B cell (primary cell): ENCODE data around the gene RAP2A. TPM values are rescaled to one million over a fixed set of nuclear protein-coding genes. Genes with fewer than 3 reads are reported as not detected.
A peak's percentile ranks its signal among the peaks of the same experiment; 100 is the strongest.

Experiments
- ATAC-seq: fragments of 200-7000 bp; cut with Tn5 transposase; one replicate; pipeline ENCODE4 v1.10.0; 2021; ENCODE audit warnings: low read depth, mild to moderate bottlenecking, moderate number of reproducible peaks, moderate library complexity
- CTCF ChIA-PET: fragments of 350-600 bp; sonication (Branson Sonifier 250); formaldehyde crosslinking; loops from one replicate; lab custom pipeline; 2021; ENCODE audit warnings: antibody characterized with exemption, inconsistent platforms; lab: Charles Lee
- POLR2A ChIA-PET: fragments of 350-600 bp; sonication (Branson Sonifier 250); formaldehyde crosslinking; loops from one replicate; lab custom pipeline; 2021; ENCODE audit warnings: antibody characterized with exemption; lab: Charles Lee
- DNase-seq: peaks from one replicate; pipeline ENCODE4 v3.0.0; 2013
- H2AFZ ChIP-seq: 2 replicates; pipeline ENCODE4 v1.6.1; 2012; ENCODE audit warnings: mild to moderate bottlenecking, low read depth, low read length; ENCODE audit not compliant: insufficient read depth, poor library complexity, severe bottlenecking
- H3K27ac ChIP-seq, 2 donors: 1 replicate in 1 of 2; 2 replicates in 1 of 2; pipeline ENCODE4 v1.5.1; 2012 to 2013; ENCODE audit warnings: low read length in 2 of 2, mild to moderate bottlenecking in 2 of 2, moderate library complexity in 1 of 2
- H3K27me3 ChIP-seq, 4 experiments: fragments of 200-600 bp in 1 of 4; sonication (generic) in 1 of 4; replicated peaks in 1 of 4; 1 replicate in 2 of 4; 2 replicates in 2 of 4; pipeline versions ENCODE4 v1.6.1 to v1.7.0; 2013 to 2016; ENCODE audit warnings: low read length in 3 of 4, mild to moderate bottlenecking in 2 of 4, mixed read lengths in 1 of 4, moderate library complexity in 1 of 4; ENCODE audit not compliant: insufficient read depth in 4 of 4, control insufficient read depth in 3 of 4; ENCODE audit errors: control extremely low read depth in 1 of 4
- H3K36me3 ChIP-seq, 2 experiments: replicated peaks in 1 of 2; 1 replicate in 1 of 2; 2 replicates in 1 of 2; pipeline versions ENCODE4 v1.6.1 to v1.7.1; 2013; ENCODE audit warnings: low read length in 1 of 2; ENCODE audit not compliant: insufficient read depth in 2 of 2, control insufficient read depth in 1 of 2; ENCODE audit errors: control extremely low read depth in 1 of 2, extremely low read depth in 1 of 2
- H3K4me1 ChIP-seq, 2 donors: fragments of 200-600 bp in 1 of 2; sonication (generic) in 1 of 2; 1 replicate in 1 of 2; 2 replicates in 1 of 2; pipeline versions ENCODE4 v1.5.1 to v1.6.1; 2013 to 2017; ENCODE audit warnings: low read length in 2 of 2; ENCODE audit not compliant: control insufficient read depth in 2 of 2, insufficient read depth in 2 of 2
- H3K4me2 ChIP-seq: replicated peaks from 2 replicates; pipeline ENCODE3; 2012; ENCODE audit warnings: mild to moderate bottlenecking, low read depth, low read length; ENCODE audit not compliant: poor library complexity, severe bottlenecking
- H3K4me3 ChIP-seq, 5 experiments: fragments of 200-600 bp in 1 of 5; sonication (generic) in 1 of 5; 1 replicate in 3 of 5; 2 replicates in 2 of 5; pipeline versions ENCODE4 v1.5.1 to v1.7.0; 2011 to 2016; ENCODE audit warnings: low read length in 4 of 5, mild to moderate bottlenecking in 4 of 5, low read depth in 2 of 5, control low read depth in 1 of 5, moderate library complexity in 1 of 5; ENCODE audit not compliant: insufficient read depth in 1 of 5; ENCODE audit errors: control extremely low read depth in 1 of 5, extremely low read depth in 1 of 5
- H3K79me2 ChIP-seq: fragments of 200-600 bp; sonication (generic); one replicate; pipeline ENCODE4 v1.6.0; 2016; ENCODE audit warnings: low read length; ENCODE audit not compliant: control insufficient read depth, insufficient read depth
- H3K9ac ChIP-seq: fragments of 200-600 bp; sonication (generic); 2 replicates; pipeline ENCODE4 v1.6.1; 2017; ENCODE audit warnings: mild to moderate bottlenecking, low read length, moderate library complexity
- H3K9me3 ChIP-seq, 3 donors: one replicate each; pipeline versions ENCODE4 v1.6.1 to v1.7.1; 2013; ENCODE audit warnings: low read length in 2 of 3; ENCODE audit not compliant: control insufficient read depth in 2 of 3, insufficient read depth in 1 of 3; ENCODE audit errors: control extremely low read depth in 1 of 3
- H4K20me1 ChIP-seq: 2 replicates; pipeline ENCODE4 v1.6.0; 2012; ENCODE audit warnings: mild to moderate bottlenecking, low read length; ENCODE audit not compliant: insufficient read depth, control insufficient read depth, poor library complexity, severe bottlenecking
- H3K27ac Mint-ChIP-seq: one replicate; pipeline ENCODE4 v1.8.0; 2021; ENCODE audit warnings: mixed read lengths
- H3K27me3 Mint-ChIP-seq: one replicate; pipeline ENCODE4 v1.8.0; 2021; ENCODE audit warnings: mixed read lengths
- H3K4me1 Mint-ChIP-seq: one replicate; pipeline ENCODE4 v1.8.0; 2021; ENCODE audit warnings: mixed read lengths
- H3K4me3 Mint-ChIP-seq: one replicate; pipeline ENCODE4 v1.8.0; 2021; ENCODE audit warnings: mixed read lengths
- H3K9me3 Mint-ChIP-seq: one replicate; pipeline ENCODE4 v1.8.0; 2022; ENCODE audit warnings: mixed read lengths; ENCODE audit not compliant: insufficient read depth
- CTCF ChIP-seq: fragments of 200-600 bp; IDR thresholded peaks from one replicate; pipeline ENCODE4 v1.8.0; 2022; ENCODE audit warnings: antibody characterized with exemption, mild to moderate bottlenecking
- EZH2 ChIP-seq: IDR thresholded peaks from 2 replicates; pipeline ENCODE4 v1.6.1; 2012; ENCODE audit warnings: borderline replicate concordance, low read depth, mild to moderate bottlenecking, moderate library complexity, low read length; ENCODE audit not compliant: insufficient read depth, poor library complexity, severe bottlenecking
- WGBS: methylation state at CpG from one replicate; pipeline ENCODE4 v1.1.5; 2013; ENCODE audit warnings: missing lambda C conversion rate; ENCODE audit not compliant: insufficient coverage; 5-methylcytosine and 5-hydroxymethylcytosine counted together
- intact Hi-C: fragments of 100-400 bp; cut with micrococcal nuclease; formaldehyde crosslinking; loops from one replicate; pipeline ENCODE4 v1.10.0; 2022
- polyA plus RNA-seq: library from polyadenylated mRNA; depleted of rRNA; stranded (reverse); fragments of >200 nt; gene quantifications from 2 replicates; pipeline ENCODE4 v1.2.3, GENCODE V29; 2012
- total RNA-seq, 2 donors: library from RNA; stranded (reverse); fragments of 120-200 nt in 1 of 2; gene quantifications; 1 replicate in 1 of 2; 2 replicates in 1 of 2; pipeline versions ENCODE4 v1.2.3 to v1.2.4, GENCODE V29; 2013 to 2022

The RAP2A gene
- total and polyA plus RNA-seq, 2 donors (not counting 1 experiment from before 2014, with no cell fraction given): 2.1 to 24.1 TPM

DNA sequence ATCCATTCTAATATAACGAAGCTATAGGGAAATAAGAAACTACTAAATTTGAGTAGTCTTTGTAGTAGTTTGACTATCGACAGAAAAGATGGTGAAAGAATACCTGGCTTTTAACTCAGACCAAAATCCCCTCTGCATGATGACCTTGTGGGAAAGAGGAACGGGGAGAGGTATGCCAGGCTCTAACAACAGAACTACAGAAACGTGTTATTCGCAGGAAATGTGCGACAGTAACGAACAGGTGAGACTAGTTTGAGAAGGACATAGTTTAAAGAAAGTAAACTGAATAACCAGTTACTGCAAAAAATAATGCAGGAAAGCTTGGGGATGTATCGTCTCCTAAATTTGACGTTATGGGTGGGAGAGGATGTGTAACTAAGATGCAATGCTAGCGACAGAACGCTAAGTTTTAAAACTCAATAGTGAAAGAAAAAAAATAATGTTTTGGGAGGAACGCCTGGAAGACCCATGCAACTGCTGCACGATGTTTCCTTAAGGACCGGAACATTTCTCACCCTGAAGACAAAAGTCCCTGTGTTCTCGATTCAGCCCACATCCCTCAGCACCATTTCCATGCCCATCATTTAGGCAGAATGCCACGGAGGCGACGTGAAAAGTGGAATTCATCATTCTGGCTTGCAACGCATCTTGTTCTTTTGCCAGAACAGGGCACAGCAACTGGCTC is 1.6 kb upstream of the RAP2A start:
- H3K27me3 Mint-ChIP-seq: no peaks in the 10 kb centered on the region
- H3K27ac Mint-ChIP-seq: peak overlapping the region; percentile 99
- Histone ChIP-seq H3K9ac (peak overlapping the region; percentile 100), H3K36me3 (no peaks in the 10 kb centered on the region), H3K4me2 (peak overlapping the region; percentile 100), H3K4me3 (peak overlapping the region; percentile 73 to 100 (median 94)), H3K27ac (peak overlapping the region; percentile 93 to 100), H3K4me1 (peaks cover 9 to 11% of the 10 kb centered on the region in 2 donors), H3K27me3 (no peaks in the 10 kb centered on the region), H3K9me3 (no peaks in the 10 kb centered on the region), H3K79me2 (peaks cover 21% of the 10 kb centered on the region), H4K20me1 (no peaks in the 10 kb centered on the region), H2AFZ (peak overlapping the region; percentile 96)
- peak overlapping the region; percentile 99 for H3K4me3 Mint-ChIP-seq
- DNase-seq (peak; percentile 41), ATAC-seq (no peak)
- POLR2A ChIA-PET: interaction anchor here (0.5 to 1.1 kb wide), 2 partner anchors 15 to 1756 kb away, joined by 3 read pairs; partner anchors contain the start of gene DNAJC3
- no peak for TF ChIP-seq CTCF
- TF ChIP-seq EZH2: no peak
- intact Hi-C loops: loop anchor here (2.0 to 10.0 kb wide), 6 partner anchors 210 to 1770 kb away; partner anchors contain the start of genes DNAJC3, MBNL2 and UBAC2
- CTCF ChIA-PET: interaction anchor here (0.9 kb wide), 2 partner anchors 24 to 73 kb away, joined by 3 to 4 read pairs; no protein-coding TSS in a partner anchor
- under 1% methylated on average over 11 of the region's 19 CpGs for WGBS
- H3K4me1 Mint-ChIP-seq: peaks cover 28% of the 10 kb centered on the region
- no peaks in the 10 kb centered on the region for H3K9me3 Mint-ChIP-seq
